GM21528 (cell line): ENCODE results near the gene KCNH3.

Source experiments
- ATAC-seq: cut with Tn5 transposase; IDR thresholded peaks from one replicate; pipeline ENCODE4 v1.9.1; 2021; ENCODE audit warnings: mild to moderate bottlenecking, moderate library complexity; ENCODE audit not compliant: unreplicated experiment, low FRiP score

The KCNH3 gene

DNA sequence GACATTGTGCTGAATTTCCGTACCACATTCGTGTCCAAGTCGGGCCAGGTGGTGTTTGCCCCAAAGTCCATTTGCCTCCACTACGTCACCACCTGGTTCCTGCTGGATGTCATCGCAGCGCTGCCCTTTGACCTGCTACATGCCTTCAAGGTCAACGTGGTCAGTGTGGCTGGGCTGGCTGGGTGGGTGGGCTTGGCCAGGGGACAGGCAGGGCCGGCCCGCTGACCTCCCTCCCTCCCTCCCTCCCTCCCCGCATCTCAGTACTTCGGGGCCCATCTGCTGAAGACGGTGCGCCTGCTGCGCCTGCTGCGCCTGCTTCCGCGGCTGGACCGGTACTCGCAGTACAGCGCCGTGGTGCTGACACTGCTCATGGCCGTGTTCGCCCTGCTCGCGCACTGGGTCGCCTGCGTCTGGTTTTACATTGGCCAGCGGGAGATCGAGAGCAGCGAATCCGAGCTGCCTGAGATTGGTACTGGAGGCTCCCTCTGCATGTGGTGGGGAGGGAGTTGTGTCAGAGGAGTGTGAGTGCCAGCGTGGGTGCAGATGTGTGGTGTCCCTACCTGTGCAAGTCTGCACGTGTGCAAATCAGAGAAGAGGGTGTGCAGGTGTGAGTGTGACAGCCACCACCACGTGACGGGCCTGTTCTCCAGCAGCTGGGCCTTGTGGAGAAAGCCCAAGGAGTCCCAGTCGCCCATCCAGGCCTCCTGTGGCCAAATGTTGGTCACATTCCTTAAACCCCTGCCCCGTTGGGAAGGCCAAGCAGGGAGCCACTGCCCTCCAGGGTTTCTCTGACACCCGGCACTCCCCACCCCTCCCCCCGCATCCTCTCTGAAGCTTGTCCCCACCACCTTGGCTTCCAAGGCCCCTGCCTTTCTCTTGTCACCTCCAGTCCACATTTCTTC, 5.3 kb downstream of the KCNH3 start:
- no peak for ATAC-seq

GRCh38 chr12:49545815-49546214, 7.0 kb downstream of the KCNH3 start:
- no peak for ATAC-seq

- no peak for ATAC-seq
These were observed 7.7 kb downstream of the KCNH3 start for GRCh38 chr12:49546481-49546880.

- no peak for ATAC-seq
These were observed 8.4 kb downstream of the KCNH3 start for GRCh38 chr12:49547090-49547690.

DNA sequence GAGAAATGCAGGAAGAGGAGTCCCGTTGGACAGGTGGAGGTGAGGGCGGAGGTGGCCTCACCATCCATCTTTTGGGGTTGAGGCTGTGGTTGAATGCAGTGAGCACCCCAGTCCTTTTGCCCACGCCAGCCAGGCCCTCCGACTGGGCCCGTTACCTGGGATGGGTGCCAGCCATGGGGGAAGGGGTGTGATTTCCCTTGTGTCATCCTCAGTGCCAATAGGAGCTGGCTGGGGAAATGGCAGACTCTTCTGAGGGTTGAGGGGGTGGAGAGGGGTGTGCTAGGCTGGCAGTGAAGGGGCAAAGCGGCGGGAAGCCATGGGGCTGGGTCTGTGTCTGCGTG, 9.6 kb downstream of the KCNH3 start:
- no peak for ATAC-seq

- ATAC-seq: no peak
These were observed 10.2 kb downstream of the KCNH3 start for GRCh38 chr12:49548822-49549648.

- ATAC-seq: no peak
These were observed 11.2 kb downstream of the KCNH3 start for GRCh38 chr12:49549735-49550692.

- no peak for ATAC-seq
These were observed 11.9 kb downstream of the KCNH3 start for GRCh38 chr12:49550693-49551252.

DNA sequence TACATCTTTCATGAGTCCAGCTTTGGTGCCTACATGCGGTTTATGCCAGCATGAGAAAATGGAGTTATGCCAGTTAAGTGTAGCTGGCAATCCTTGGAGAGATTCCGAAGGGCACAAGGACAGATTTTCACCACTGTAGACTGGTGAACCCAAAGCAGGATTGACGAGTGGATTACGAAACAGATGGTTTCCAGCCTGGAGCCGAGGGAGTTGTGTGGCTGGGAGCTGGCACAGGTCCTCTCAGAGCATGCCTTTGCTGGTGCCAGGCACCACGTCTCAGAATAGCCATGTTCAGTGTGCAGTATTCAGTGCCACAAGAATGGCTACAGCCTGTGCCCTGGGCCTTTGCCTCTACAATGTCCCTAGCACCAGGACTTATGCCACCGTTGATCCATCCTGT, 13.2 kb downstream of the KCNH3 start:
- ATAC-seq: no peak

DNA sequence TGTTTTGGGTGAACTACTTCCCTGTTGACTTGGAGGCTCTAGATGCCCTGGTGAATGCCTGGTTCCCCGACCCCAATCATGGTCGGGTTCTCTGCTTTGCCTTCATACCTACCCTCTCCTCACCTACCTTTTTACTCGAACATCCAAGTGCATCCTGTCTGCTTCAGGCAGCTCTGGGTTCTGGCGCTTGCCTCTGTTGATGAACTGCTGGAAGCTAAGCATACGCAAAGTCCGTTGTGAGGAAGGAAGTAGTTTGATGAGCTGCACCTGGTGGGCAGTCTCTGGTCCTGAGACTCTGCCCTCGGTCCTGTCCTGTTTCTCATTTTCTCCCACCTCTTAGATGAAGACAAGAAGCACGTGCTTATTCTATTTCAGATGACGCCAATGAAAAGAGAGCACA, 13.6 kb downstream of the KCNH3 start:
- ATAC-seq: no peak

- no peak for ATAC-seq
These were observed 14.1 kb downstream of the KCNH3 start for GRCh38 chr12:49552899-49553298.

DNA sequence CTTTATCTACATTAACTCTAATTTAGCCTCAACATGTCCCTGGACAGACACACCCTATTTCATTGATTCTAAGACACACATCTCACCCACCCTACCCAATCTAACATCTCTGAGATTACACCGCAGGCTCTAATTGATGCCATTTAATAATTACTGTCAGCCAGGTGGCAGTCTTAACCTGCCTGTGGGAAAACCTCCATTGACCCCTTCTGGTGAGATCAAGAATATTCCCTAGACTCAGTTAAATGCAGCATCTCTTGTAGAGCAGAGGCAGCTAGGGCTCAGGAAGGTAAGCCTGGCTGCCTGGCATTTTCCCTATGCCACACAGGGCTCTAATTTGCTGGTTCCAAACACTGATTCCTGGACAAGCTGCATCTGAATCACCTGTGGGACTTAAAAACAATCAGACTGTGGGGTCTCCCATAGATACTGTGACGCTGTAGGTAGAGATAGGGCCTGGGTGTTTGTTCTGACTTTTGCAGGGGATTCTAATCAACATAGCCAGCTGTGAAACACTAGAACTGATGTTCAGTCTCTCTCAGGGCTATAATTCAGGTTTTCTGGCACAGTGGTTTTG, 14.8 kb downstream of the KCNH3 start:
- no peak for ATAC-seq

DNA sequence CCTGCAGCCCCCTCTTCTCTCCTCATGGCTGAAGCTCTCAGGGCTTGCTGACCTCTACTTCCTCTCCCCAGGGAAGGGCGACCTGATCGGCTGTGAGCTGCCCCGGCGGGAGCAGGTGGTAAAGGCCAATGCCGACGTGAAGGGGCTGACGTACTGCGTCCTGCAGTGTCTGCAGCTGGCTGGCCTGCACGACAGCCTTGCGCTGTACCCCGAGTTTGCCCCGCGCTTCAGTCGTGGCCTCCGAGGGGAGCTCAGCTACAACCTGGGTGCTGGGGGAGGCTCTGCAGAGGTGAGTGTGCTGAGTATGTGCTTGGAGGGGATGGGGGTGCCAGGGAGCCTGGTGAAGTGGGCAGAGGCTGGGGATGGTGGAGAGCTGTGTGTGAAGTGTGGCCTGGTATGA, 15.4 kb downstream of the KCNH3 start:
- ATAC-seq: no peak

DNA sequence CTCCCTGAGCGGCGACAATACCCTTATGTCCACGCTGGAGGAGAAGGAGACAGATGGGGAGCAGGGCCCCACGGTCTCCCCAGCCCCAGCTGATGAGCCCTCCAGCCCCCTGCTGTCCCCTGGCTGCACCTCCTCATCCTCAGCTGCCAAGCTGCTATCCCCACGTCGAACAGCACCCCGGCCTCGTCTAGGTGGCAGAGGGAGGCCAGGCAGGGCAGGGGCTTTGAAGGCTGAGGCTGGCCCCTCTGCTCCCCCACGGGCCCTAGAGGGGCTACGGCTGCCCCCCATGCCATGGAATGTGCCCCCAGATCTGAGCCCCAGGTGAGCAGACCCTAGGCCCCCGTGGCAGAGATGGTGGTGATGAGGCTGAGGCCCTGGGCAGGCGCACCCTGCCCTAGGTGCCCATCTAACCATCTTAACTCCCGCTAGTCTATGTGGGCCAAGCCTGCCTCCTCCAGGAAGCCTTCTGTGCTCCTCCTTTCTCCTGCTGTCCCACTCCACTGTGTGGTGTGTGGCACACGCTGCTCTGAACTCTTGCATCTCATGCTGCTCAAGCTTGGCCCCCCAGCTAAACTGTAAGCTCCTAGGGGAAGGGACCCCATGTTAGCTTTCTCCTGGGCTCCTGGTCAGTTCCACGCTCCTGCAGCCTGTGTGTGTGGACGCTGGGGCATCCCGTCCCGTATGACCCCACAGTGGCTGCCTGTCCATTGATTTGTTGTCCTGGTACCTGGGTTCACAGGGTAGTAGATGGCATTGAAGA, 17.0 kb downstream of the KCNH3 start:
- no peak for ATAC-seq

DNA sequence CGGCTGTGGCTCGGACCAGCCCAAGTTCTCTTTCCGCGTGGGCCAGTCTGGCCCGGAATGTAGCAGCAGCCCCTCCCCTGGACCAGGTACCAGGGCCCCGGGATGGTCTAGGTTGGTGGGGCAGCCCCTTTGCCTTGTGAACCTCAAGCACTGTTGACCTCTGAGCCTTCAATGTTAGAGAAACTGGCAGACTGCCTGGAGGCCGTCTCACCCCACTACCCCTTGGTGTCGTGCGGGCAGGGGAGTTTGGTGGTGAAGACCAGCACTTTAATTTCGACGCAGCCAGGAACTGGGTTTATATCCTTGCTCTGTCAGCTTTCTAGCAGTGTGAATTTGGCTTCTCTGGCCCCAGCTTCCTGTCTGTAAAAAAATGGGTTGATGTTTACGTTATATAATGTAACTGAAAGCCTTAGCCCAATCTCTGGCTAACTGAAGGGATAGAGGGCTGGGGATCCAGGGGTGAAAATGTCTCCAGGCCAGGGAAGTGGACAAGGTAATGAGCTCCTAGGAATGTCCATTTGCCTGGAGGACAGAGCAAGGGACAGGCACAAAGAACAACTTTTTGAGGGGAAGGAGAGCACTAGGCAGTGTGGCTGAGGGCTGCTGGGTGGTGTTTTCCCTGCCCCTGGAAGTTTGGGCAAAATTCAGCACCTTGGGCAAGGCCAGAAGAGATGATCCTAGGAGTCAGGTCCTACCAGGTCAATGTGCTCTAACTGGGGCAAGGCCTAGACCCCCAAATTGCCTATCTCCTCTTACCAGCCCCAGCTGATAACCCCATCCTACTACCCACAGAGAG, 17.8 kb downstream of the KCNH3 start:
- no peak for ATAC-seq

- ATAC-seq: no peak
These were observed 18.5 kb downstream of the KCNH3 start for GRCh38 chr12:49557187-49557916.

- no peak for ATAC-seq
These were observed 19.0 kb downstream of the KCNH3 start for GRCh38 chr12:49557917-49558215.

DNA sequence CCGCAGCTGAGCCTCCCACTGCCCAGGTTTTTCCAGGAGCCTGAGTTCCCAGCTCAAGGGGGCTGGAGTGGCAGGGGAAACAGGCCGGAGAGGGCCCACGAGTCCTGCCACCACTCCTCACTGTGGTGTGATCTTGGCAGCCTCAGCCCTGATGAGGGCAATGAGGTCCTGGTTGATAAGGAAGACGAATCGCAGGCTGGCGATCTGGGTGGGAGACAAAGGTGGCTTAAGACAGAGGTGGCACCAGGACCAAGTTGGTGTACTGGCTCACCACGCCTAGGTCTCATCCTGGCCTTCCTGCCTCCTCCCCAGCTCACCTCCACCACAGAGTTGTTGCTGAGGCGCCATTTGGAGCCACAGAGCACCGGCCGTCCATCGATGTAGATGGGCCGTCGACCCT, 19.7 kb downstream of the KCNH3 start:
- no peak for ATAC-seq
